Measurements from ENCODE around the gene IRX4.

The IRX4 gene

DNA sequence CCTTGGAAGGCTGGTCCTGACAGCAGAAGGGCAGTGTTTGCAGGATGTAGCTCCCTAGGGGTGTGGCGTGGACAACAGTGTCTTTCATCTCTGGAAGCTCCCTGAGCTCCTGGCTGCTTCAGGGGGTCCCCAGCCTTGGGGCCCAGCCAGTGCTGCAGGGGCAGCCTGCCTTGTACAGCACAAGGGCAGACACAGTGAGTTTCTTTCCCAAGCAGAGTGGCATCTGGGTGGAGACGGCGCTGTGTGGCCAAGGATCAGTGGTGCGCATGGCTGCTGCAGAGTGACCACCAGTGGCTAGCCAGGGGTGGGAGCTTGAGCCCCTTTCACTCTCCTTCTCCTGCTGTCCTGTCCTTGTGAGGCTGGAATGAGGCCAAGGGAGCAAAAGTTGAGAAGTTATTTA is 7.6 kb upstream of the IRX4 start:
- no peak for DNase-seq

- DNase-seq, result no peak
Observed at GRCh38 chr5:1889321-1890065, 6.8 kb upstream of the IRX4 start.

- DNase-seq, result no peak
Observed at GRCh38 chr5:1888541-1889251, 6.0 kb upstream of the IRX4 start.

DNA sequence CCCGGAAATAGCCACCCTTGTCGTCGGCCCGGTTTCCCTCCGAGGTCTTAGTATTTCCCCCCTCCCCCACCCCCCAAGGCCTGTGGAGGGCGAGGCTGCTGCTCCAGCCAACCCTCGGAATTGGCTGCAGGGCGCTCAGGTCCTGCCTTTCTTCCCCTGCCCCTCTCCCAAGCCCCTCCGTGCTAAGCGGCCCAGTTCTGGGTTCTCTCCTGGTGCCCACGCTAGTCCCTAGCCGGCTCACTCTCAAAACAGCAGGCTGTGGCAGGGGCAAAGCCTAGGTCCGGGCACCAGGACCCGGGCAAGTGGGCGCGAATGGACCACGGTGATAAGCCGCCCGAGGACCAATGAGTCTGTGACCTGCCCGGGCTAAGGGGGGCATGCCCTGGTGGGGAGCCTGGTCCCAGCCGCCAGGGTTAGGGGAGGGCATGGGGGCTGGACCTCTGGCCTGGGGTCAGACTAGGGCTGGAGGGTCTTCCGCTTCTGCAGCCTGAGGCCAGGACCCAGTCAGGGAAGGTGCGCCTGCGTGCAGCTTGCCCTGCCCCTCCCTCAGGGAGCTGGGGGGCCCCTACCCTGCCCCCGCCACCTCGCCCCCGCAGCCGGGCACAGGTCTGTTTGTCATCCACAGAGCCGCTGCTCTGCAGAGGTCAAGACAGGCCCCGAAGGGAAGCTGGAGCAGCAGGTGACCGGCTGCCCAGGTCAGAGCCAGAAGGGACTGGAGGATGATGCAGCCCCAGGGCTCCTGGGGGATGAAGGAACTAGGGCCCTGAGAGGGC is 5.0 kb upstream of the IRX4 start:
- no peak for DNase-seq

GRCh38 chr5:1886846-1887587 is 4.3 kb upstream of the IRX4 start:
- no peak for DNase-seq

DNA sequence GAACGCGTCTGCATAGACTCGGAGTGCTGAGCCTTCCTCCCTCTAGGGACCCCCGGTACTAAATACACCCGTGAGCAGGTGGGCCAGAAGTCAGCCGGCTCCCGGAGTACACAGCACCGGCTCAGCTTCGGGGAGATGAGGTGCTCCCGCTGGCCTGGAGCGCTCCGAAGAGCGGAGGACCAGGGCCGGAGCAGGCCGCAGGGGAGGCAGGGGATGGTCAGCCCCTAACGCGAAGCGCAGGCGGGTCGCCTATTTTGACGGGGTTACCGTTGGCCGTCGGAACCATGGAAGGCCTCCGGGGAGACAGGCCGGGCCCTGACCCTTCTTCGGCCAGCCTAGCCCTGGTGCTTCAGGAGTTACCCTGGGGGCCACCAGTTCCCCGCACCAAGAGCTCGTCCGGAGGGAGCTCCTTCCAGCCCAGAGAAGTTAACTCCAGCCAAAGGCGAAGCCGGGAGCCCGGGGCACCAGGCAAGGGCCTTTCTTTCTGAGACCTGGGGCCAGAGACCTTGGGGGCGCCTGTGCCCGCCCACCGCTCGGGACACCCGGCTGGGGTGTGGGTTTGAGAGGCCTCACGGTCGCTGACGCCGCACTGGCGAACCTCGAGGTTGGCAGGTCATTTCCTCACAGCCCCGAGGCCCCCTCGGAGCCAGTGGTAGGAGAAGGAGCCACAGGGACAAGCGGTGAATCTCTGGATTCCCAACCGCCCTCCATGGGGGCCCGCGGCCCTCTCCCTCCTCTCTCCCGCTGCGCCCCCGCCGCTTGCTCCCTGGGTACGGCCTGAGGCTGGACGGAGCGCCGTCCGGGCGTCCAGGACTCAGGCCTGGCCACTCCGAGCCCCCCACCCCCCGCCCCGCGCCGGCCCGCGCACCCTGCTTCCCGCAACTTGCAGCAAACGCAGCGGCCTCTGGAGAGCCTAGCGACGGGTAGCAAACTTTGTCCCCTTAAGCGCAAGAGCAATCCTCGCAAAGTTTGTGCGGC is 3.4 kb upstream of the IRX4 start:
- DNase-seq, result no peak

- no peak for DNase-seq
Observed at GRCh38 chr5:1885404-1885755, 2.7 kb upstream of the IRX4 start.

DNA sequence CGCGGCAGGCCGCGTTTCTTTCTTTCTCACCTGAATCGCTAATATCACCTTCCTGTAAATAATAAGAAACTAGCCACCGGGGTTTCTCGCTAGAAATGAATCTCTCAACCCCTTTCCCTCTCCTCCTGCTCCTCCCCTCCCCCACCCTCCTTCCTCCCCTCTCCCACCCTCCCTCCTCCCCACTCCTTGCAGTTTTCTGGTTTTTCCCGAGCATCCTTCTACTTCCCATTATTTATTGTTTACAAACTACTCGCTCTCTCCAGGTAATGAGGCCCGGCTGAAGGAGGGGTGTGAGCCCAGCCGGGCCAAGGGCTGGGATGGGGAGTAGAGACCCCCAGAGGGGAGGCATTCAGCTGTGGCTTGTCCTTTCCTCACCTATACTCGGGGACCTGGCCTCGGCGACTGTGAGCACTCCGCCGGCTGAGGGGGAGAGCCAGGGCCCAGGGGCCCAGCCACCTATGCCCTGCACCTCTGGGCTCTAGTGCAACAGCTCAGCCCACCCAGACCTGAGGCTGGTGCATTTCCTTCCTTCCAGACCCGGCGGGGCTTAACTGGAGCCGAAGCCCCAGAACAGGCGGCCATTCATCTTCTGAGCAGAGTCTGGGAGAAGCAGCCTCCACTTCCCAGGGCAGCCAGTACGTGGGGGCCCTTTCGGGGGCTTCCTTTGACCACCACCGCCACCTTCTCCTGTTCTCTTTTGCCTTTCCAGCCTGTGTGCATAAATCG is 2.1 kb upstream of the IRX4 start:
- no peak for DNase-seq

DNA sequence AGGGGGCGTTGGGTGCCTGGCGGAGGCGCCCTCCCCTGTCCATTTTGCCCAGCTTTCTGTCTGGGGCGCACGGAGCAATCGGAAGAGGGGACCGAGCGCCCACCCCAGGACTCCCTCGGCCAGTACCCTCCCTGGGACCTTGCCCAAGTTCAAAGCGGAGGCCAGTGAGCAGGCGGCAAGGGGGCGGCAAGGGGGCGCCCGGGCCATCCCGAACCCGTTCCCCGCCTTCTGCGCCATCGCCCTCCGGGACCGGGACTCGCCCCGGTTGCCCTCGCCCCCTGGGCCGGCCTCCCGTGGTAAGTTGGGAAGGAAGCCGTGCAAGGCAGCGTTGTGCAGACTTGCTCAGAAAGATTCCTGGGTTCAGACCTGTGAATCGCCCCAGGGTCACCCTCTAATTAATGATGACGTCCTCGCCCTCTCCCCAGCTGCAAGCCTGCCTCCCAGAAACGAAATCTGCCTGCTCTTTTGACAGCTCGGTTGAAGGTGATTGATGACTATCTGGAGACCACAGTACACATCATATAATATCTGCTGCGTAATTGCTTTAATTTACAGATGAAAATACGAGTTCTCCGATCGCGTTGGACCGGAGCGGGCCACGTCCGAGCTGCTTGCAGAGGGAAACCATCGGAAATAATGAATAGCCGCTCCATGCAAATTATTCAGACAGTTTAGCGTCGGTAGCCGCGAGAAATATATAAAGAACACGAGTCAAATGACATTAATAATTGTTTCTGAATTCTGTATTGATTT is 1.4 kb upstream of the IRX4 start:
- DNase-seq, result no peak

- DNase-seq, result no peak
Observed at GRCh38 chr5:1883120-1883924, 597 bp upstream of the IRX4 start.

- no peak for DNase-seq
Observed at GRCh38 chr5:1881731-1882336, 891 bp downstream of the IRX4 start.

GRCh38 chr5:1881098-1881572 is 1.6 kb downstream of the IRX4 start:
- no peak for DNase-seq

DNA sequence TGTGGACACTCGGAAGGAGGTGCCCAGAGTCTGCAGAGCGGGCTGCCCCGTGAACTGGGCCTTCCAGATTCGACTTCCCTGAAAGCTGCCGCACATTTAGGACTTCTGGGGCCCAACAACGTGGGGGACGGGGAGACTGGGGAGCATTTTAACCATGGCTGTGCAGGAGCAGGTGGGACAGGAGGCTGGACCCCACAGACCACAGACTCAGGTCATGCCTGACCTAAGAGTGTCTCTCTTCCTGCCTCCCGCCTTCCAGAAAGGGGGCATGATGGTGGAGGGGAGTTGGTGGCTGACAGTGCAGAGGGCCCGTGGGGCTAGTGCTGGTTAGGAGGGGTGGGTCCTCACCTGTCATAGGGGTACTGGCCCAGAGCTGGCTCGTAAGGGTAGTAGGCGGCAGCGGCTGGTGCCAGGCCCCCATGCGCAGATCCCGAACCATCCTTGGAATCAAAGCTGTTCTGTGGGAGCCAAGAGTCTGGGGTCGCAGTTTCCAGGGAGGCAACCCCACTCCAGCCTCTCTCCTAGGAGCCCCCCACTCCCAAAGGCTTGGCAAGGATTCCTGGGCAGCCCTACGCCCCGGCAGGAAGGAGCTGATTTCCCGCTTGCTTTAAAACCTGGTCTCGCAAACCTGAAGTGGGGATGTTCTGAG is 2.2 kb downstream of the IRX4 start:
- DNase-seq, result no peak

- DNase-seq, result no peak
Observed at GRCh38 chr5:1879292-1880263, 3.1 kb downstream of the IRX4 start.

- DNase-seq, result no peak
Observed at GRCh38 chr5:1878050-1878849, 4.5 kb downstream of the IRX4 start.

Data from NCI-H1048 (cell line).